Measurements from ENCODE around the gene AP1M2.

GRCh38 chr19:10612499-10613119 is 25.5 kb upstream of the AP1M2 start:
- TF ChIP-seq ZNF324 (tag by site-specific recombination; IDR thresholded peaks at IDR 0.05): no peak
- no peak for TF ChIP-seq ZBTB44 (tag by site-specific recombination; IDR thresholded peaks at IDR 0.05)
- TF ChIP-seq CTCF (tag by site-specific recombination; IDR thresholded peaks at IDR 0.05): no peak
